Measurements from ENCODE around the gene SLC27A2. TPM values are rescaled to one million over a fixed set of nuclear protein-coding genes. Genes with fewer than 3 reads are reported as not detected.
"Not testable (repeated sequence)": the region's sequence is repeated elsewhere in the genome, so short reads cannot be mapped to it uniquely, and the experiment has no call there.

Gene SLC27A2
- 0.22 and 0.34 TPM in 2 replicates for polyA plus RNA-seq (2011; rRNA removed)
- 0.15 and 0.28 TPM in 2 replicates for polyA minus RNA-seq (2011; rRNA and poly(A)+ RNA removed)

- DNase-seq (ENCODE audit: low read depth) = no peak
- Histone ChIP-seq H3K36me3 (ENCODE audit: control insufficient read depth, insufficient read depth, low read length) (no peaks in the 10 kb centered on the region), H3K27me3 (ENCODE audit: control insufficient read depth, insufficient read depth, low read length) (peaks cover 5% of the 10 kb centered on the region), H3K4me3 (ENCODE audit: low read depth, low read length) (peak within 1 kb of the TSS; percentile 43)
- peak; percentile 41 for TF ChIP-seq CTCF (IDR thresholded peaks at IDR 0.05; ENCODE audit: insufficient read depth, low read depth, low read length)
- CTCF ChIA-PET = interaction anchor here (1.3 to 2.8 kb wide), 3 partner anchors 10 to 134 kb away, joined by 5 to 9 read pairs (median 8); no protein-coding TSS in a partner anchor
- POLR2A ChIA-PET = no interaction called here
Observed at GRCh38 chr15:50181969-50182218, at the start of gene SLC27A2. Gene SLC27A2 (plus strand): TSS chr15:50182196. CDS start chr15:50182428, 232 bp downstream.

GRCh38 chr15:50132251-50132984 lies 49.6 kb upstream of the SLC27A2 start:
- POLR2A ChIA-PET = interaction anchor here (0.8 kb wide), 1 partner anchor 1777 kb away, joined by 6 read pairs; no protein-coding TSS in a partner anchor
- CTCF ChIA-PET = not testable (repeated sequence)

GRCh38 chr15:50134524-50135024 lies 47.4 kb upstream of the SLC27A2 start:
- Histone ChIP-seq H3K4me3 (ENCODE audit: low read depth, low read length) (no peak overlapping the region), H3K27me3 (ENCODE audit: control insufficient read depth, insufficient read depth, low read length) (no peaks in the 10 kb centered on the region), H3K36me3 (ENCODE audit: control insufficient read depth, insufficient read depth, low read length) (no peaks in the 10 kb centered on the region)
- no peak for DNase-seq (ENCODE audit: low read depth)
- ChIA-PET CTCF (interaction anchor here (1.0 to 1.5 kb wide), 2 partner anchors 8 to 11 kb away, joined by 4 to 6 read pairs; no protein-coding TSS in a partner anchor), POLR2A (interaction anchor here (0.6 kb wide), 1 partner anchor 1338 kb away, joined by 4 read pairs; no protein-coding TSS in a partner anchor)
- TF ChIP-seq CTCF (IDR thresholded peaks at IDR 0.05; ENCODE audit: insufficient read depth, low read depth, low read length) = no peak

More at GRCh38 chr15:50132251-50132984, 49.6 kb upstream of the SLC27A2 start:
- H3K27me3 ChIP-seq (ENCODE audit: control insufficient read depth, insufficient read depth, low read length); H3K36me3 ChIP-seq (ENCODE audit: control insufficient read depth, insufficient read depth, low read length); H3K4me3 ChIP-seq (ENCODE audit: low read depth, low read length); DNase-seq (ENCODE audit: low read depth): not testable (repeated sequence)

- no peak for DNase-seq (ENCODE audit: low read depth)
- Histone ChIP-seq H3K4me3 (ENCODE audit: low read depth, low read length) (no peak overlapping the region), H3K36me3 (ENCODE audit: control insufficient read depth, insufficient read depth, low read length) (no peaks in the 10 kb centered on the region), H3K27me3 (ENCODE audit: control insufficient read depth, insufficient read depth, low read length) (no peaks in the 10 kb centered on the region)
- TF ChIP-seq CTCF (IDR thresholded peaks at IDR 0.05; ENCODE audit: insufficient read depth, low read depth, low read length) = no peak
- CTCF ChIA-PET = interaction anchor here (1.0 to 1.5 kb wide), 2 partner anchors 9 to 10 kb away, joined by 4 to 6 read pairs; no protein-coding TSS in a partner anchor
- POLR2A ChIA-PET = interaction anchor here (0.6 kb wide), 1 partner anchor 1339 kb away, joined by 4 read pairs; no protein-coding TSS in a partner anchor
Observed at GRCh38 chr15:50135031-50135551, 46.9 kb upstream of the SLC27A2 start.

GRCh38 chr15:50137330-50137761 lies 44.6 kb upstream of the SLC27A2 start:
- POLR2A ChIA-PET = no interaction called here
- DNase-seq (ENCODE audit: low read depth) = peak; percentile 65
- no peak for TF ChIP-seq CTCF (IDR thresholded peaks at IDR 0.05; ENCODE audit: insufficient read depth, low read depth, low read length)
- Histone ChIP-seq H3K27me3 (ENCODE audit: control insufficient read depth, insufficient read depth, low read length) (no peaks in the 10 kb centered on the region), H3K36me3 (ENCODE audit: control insufficient read depth, insufficient read depth, low read length) (no peaks in the 10 kb centered on the region), H3K4me3 (ENCODE audit: low read depth, low read length) (no peak overlapping the region)
- CTCF ChIA-PET = interaction anchor here (0.6 to 1.1 kb wide), 5 partner anchors 9 to 901 kb away, joined by 3 to 5 read pairs (median 4); partner anchors contain the start of gene ATP8B4

Data from BJ (cell line).